ENCODE measurements around the gene STAMBPL1. TPM values are rescaled to one million over a fixed set of nuclear protein-coding genes. Genes with fewer than 3 reads are reported as not detected.

The STAMBPL1 gene
- polyA plus RNA-seq, 1 of the 3 experiments (the other 2 are of a cell fraction): 25.1 TPM

- TF ChIP-seq MAX (IDR thresholded peaks at IDR 0.05; ENCODE audit: low read depth): no peak
- no peak for TF ChIP-seq GATA2 (CRISPR knock-in tag; IDR thresholded peaks at IDR 0.05)
- no peak for TF ChIP-seq NFIC (IDR thresholded peaks at IDR 0.05; ENCODE audit: borderline replicate concordance)
Observed at GRCh38 chr10:88946200-88946599, 66.2 kb downstream of the STAMBPL1 start (continued).

- Histone ChIP-seq H3K4me3 (ENCODE audit: low read depth in 2 of 2, low read length in 1 of 2) (no peak overlapping the region), H3K27me3 (ENCODE audit: insufficient read depth) (no peaks in the 10 kb centered on the region), H4K20me1 (ENCODE audit: insufficient read depth) (no peaks in the 10 kb centered on the region), H2AFZ (ENCODE audit: low read depth) (no peak overlapping the region), H3K4me2 (no peak overlapping the region), H3K27ac (ENCODE audit: low read depth in 2 of 2, low read length in 1 of 2) (no peak overlapping the region), H3K4me1 (ENCODE audit: control insufficient read depth in 1 of 2, insufficient read depth in 2 of 2, low read depth in 1 of 2, low read length in 1 of 2) (peaks cover 23 to 27% of the 10 kb centered on the region in 2 experiments; a peak in 3 of 4 replicates), H3K79me2 (ENCODE audit: insufficient read depth) (peaks cover 27% of the 10 kb centered on the region; the same call in 1 of the 2 replicates), H3F3A (replicated peaks; ENCODE audit: insufficient read depth) (peaks cover 22% of the 10 kb centered on the region), H3K9me2 (no peaks in the 10 kb centered on the region), H3K36me3 (replicated peaks in 1 of 2; ENCODE audit: control insufficient read depth in 1 of 2, insufficient read depth in 2 of 2, low read length in 1 of 2) (peaks cover 18 to 22% of the 10 kb centered on the region in 2 experiments), H3K9ac (no peak overlapping the region), H3K9me3 (no peaks in the 10 kb centered on the region)
- CTCF ChIA-PET: interaction anchor here (0.7 to 7.1 kb wide), 7 partner anchors 38 to 272 kb away, joined by 3 to 41 read pairs (median 3); partner anchors contain the start of gene FAS
- no peak for TF ChIP-seq POLR2AphosphoS5 (IDR thresholded peaks at IDR 0.05; ENCODE audit: low read depth, low read length)
- POLR2A ChIA-PET: no interaction called here
- DNase-seq: no peak
- 79% methylated on average over 6 of the region's 6 CpGs for WGBS (ENCODE audit: low lambda C conversion rate)
Observed at GRCh38 chr10:88946965-88947590, 67.0 kb downstream of the STAMBPL1 start.

- ChIA-PET POLR2A (no interaction called here), CTCF (interaction anchor here (0.6 to 1.8 kb wide), 6 partner anchors 9 to 268 kb away, joined by 3 to 14 read pairs (median 4); no protein-coding TSS in a partner anchor)
Observed at GRCh38 chr10:88949051-88949450, 69.0 kb downstream of the STAMBPL1 start.

More at GRCh38 chr10:88949051-88949450, 69.0 kb downstream of the STAMBPL1 start:
- no peak for DNase-seq
- no peak for TF ChIP-seq RXRA (IDR thresholded peaks at IDR 0.05; ENCODE audit: borderline replicate concordance, low read depth)
- no peak for TF ChIP-seq FOXM1 (IDR thresholded peaks at IDR 0.05; ENCODE audit: low read depth)
- no peak for TF ChIP-seq USF1 (IDR thresholded peaks at IDR 0.05; ENCODE audit: borderline replicate concordance, low read depth)
- no peak for TF ChIP-seq GABPA (IDR thresholded peaks at IDR 0.05; ENCODE audit: low read depth)
- TF ChIP-seq REST (IDR thresholded peaks at IDR 0.05; ENCODE audit: low read depth, low read length): no peak
- no peak for TF ChIP-seq TEAD4 (IDR thresholded peaks at IDR 0.05; ENCODE audit: borderline replicate concordance, insufficient read depth)
- no peak for TF ChIP-seq JUND (IDR thresholded peaks at IDR 0.05)
- TF ChIP-seq SMC3 (IDR thresholded peaks at IDR 0.05; ENCODE audit: low read depth, low read length): no peak
- H3K4me1 ChIP-seq (ENCODE audit: control insufficient read depth in 1 of 2, insufficient read depth in 2 of 2, low read depth in 1 of 2, low read length in 1 of 2): peaks cover 38 to 42% of the 10 kb centered on the region in 2 experiments; a peak in 3 of 4 replicates
- H3K9ac ChIP-seq: no peak overlapping the region
- H3K27ac ChIP-seq (ENCODE audit: low read depth in 2 of 2, low read length in 1 of 2): peak overlapping the region; percentile 84 to 97; a peak in 2 of 4 replicates
- peaks cover 3 to 10% of the 10 kb centered on the region in 2 experiments for H3K36me3 ChIP-seq (replicated peaks in 1 of 2; ENCODE audit: control insufficient read depth in 1 of 2, insufficient read depth in 2 of 2, low read length in 1 of 2)
- peaks cover 37% of the 10 kb centered on the region for H3F3A ChIP-seq (replicated peaks; ENCODE audit: insufficient read depth)
- no peak overlapping the region for H2AFZ ChIP-seq (ENCODE audit: low read depth)
- no peaks in the 10 kb centered on the region for H4K20me1 ChIP-seq (ENCODE audit: insufficient read depth)
- H3K9me3 ChIP-seq: no peaks in the 10 kb centered on the region
- no peaks in the 10 kb centered on the region for H3K9me2 ChIP-seq
- no peaks in the 10 kb centered on the region for H3K27me3 ChIP-seq (ENCODE audit: insufficient read depth)
- peaks cover 27% of the 10 kb centered on the region; the same call in 1 of the 2 replicates for H3K79me2 ChIP-seq (ENCODE audit: insufficient read depth)
- 97% methylated on average over 2 of the region's 2 CpGs for WGBS (ENCODE audit: low lambda C conversion rate)
- no peak overlapping the region for H3K4me2 ChIP-seq
- no peak overlapping the region for H3K4me3 ChIP-seq (ENCODE audit: low read depth in 2 of 2, low read length in 1 of 2)

Measured in SK-N-SH (cell line).